Kidney capillary endothelial cell (primary cell): Measurements from ENCODE around the gene BCHE.

ENCODE experiments used
- DNase-seq: peaks from one replicate; pipeline ENCODE4 v3.0.0-alpha.2; 2018; ENCODE audit warnings: low spot score

Gene BCHE

DNA sequence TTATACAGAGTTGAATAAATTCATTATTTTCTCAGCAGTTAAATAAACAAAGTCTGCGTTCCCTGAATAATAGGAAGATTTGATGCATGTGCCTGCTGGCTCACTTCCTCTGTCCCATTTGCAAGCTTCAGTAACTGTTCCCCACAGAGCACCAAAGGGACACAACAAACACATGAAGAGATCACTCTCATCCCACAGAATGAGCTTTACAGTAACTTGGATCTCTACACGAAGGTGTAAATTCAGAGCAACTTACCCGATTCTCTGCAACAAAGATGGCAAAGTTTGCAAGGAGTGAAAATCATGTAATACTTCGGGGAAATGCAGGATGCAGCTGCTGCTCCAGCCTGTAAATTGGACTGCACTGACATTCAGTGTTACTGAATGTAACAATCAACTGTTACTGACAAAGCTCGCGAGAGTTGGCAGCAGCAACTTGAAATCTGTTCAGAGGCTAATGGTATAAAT lies at the start of gene BCHE:
BCHE (minus strand) TSS at position 366 of the 468 bp plus-strand sequence. CDS start 6,390 bp downstream, outside the sequence.
- DNase-seq, result peak; percentile 78

DNA sequence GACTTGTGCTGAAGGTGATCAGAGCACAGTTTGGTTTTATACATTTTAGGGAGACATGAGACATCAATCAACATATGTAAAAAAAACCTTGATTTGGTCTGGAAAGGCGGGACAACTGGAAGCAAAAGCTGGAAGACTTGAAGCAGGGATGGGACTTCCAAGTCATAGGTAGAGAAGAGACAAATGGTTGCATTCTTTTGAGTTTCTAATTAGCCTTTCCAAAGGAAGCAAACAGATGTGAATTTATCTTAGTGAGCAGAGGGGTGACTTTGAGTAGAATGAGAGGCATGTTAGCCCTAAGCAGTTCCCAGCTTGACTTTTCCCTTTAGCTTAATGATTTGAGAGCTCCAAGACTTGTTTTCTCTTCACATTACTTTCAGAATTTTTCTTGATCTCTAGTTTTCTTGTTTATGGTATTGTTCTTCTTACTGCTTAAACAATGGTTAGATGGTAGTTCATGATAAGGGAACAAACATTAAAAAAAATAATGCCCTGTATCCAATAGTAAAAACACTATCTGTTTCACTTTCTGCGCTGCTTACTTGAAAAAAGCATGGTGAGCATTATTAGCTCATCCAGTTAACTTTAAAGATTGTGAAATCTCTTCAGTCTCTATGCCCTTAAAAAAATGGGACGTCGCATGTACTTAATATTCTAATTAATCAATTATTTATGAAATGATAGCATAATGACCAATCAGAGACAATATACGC lies 48.5 kb upstream of the BCHE start:
- no peak for DNase-seq

DNA sequence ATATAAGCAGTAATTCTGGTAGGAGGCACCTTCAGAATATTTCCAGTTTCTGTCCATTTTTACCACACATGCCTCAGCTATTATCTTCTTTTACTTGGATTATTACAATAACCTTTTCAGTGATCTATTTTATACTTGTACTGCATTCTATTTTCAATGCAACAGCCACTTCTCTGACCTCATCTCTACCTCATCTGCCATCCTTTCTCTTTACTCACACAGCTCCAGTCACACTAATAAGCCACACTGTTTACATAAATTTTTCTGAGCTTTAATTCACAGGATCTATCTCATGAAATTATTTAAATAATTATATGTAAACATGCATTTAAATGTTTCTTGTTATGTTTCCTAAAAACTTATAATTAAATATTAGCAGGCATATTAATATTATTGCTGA lies 47.3 kb upstream of the BCHE start:
- DNase-seq, result no peak

DNA sequence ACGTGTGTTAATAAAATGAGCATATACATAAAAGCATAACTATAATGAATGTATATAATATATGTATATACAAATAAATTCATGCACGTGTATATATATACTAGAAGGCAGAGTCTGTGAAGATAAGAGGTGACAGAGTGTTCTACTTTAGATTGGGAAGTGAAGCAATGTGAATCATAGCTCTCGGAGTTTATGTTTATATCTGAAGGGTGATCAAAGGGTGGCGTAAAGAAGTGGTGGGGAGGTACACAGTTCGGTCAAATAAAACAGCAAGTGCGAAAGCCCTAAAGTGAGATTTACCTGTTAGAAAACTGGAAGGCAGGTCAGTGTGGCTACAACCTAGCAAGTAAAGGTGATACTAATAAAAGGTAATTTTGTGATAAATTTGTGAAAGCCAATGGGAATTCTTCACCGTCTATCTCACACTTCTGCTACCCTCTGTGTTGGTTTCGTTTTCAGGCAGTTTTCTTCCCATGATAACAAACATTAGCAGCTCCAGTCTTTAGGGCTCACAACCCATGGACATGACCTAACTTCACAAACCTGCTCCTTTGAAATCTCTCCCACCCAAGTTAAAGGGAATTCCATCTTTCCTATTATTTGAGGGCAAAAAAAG lies 46.7 kb upstream of the BCHE start:
- DNase-seq, result no peak

DNA sequence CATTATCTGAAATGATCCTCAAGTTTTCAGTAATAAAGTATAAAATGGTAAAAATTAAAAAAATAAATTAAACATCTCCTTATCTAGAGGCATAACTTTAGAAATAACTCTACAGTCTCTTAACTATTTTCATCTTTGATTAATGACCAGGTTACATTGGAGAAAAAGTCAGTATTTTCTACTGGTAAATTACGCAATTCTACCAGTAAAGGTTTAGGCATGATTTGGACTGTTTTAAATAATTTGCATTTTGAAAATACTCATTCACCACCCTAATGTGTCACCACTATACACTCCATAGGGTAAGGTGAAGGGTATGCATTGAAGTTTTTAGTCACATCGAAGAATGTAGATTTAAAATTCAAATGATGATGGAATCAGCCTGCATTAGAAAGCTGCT lies 45.9 kb upstream of the BCHE start:
- no peak for DNase-seq

DNA sequence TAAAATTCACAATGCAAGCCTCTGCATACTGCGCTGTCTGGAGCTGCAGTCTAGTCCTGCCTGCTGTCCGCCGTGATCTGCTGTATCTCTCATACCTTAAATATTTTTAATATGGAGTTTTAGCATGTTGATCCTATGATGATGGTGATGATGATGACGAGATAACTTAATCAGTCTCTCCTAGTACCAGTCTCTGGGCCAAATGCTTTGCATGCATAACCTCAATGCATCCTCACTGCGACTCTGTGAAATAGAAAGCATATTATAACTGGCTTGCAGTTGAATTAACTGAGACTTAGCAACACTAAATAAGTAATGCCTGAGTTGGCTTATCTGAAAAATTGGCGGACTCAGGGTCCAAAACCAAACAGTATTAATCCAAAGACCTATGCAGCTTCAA lies 38.4 kb upstream of the BCHE start:
- no peak for DNase-seq

DNA sequence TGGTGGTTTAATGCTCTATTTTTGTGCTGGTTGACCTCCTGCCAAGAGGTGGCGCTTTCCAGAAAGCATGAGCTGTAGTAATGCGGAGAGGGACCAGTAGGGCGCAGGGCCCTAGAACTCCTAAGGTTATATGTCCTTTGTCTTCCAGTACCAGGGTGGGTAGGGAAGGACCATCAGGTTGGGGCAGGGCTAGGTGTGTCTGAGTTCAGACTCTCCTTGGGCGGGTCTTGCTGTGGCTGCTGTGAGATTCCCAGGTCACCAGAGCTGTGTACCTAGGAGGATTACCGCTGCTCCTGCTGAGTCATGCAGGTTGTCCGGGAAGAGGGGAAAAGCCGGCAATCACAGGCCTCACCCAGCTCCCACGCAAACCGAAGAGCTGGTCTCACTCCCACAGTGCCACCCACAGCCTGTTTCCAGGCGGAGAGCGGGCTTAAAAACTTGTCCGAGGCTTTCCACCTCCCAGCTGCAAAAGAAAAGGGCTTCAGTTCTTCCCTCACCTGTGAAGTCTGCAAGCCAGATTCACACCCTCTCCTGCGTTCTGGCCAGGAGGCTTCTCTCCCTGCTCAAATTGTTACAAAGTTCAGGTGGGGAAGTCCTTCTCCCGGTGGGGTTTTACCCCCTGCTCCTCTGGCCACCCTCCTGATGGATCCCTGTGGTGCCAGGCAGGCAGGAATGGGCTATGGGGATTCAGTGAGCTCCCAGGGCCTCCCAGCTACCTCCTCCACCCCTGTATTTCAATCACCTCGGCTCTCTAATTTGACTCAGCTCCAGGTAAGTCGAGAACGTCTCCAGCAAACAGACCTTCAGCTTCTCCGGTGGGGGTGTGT lies 37.7 kb upstream of the BCHE start:
- no peak for DNase-seq

DNA sequence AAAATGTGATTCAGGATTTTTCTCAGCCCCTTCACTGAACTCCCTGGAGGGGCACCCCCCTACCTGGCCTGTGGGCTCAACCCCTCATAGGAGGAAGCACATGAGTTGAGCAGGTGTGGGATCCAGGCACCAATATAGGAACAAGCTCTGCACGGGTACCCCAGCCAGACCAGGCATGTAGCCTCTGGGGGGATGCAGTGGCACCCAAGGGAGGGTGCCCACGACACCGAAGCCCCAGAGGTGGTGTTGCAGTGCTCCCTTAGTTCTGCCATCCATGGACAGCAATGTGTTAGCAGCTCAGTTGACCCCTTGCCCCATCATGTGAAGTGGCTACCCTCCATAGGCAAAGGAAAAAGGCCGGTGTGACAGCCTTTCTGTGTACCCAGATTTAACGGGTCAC lies 30.9 kb upstream of the BCHE start:
- DNase-seq, result no peak

DNA sequence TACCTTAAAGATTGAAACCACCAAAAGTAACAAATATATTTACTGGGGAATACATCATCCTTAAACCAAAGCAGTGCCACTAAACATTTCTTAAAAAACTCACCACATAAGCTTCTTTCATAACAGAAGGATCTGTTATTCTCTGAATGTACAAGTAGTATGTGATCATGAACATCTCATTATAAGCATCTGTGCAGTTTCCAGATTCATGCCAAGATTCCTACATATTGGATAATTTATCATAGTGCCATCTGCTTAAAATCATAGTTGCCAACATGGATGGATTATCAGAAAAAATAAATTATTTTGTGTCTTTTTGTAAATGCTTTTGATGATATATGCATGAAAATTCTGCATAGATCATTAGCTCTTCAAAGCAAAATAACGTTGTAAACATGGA lies 21.8 kb upstream of the BCHE start:
- DNase-seq, result no peak

DNA sequence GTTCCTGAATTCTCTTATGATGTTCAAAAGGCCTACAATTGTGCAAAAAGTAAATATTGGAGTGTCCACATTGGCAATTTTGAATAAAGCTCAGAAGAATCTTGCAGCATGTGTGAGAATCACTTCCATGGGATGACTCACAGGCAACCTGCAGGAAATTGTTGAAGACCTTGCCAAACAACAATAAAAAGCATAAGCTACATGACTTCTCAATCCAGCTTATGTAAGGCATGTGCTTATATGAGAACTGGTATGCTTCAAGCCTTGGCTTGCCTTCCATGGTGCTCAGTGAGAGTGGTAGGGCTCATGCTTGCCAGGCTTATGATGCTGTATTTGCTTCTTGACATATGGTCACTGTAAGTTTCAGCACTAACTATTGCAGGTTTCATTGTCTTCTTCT lies 18.4 kb upstream of the BCHE start:
- peak; percentile 89 for DNase-seq

DNA sequence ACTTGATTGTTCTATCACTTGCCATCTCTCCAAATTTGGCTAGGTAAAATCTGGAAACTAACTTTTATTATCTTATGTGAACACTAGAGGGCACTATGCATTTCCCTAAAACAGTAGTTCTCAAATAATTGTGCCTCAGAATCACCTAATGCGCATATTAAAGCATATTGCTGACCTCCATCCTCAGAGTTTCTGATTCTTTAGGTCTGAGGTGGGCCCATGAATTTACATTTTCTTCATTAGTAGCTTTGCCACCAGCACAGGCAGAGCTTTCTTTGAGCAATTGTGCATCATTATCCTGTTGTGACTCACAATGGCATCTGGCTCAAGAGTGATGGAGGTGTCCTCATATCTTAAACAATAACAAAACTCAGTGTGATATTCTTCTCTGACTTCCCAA lies 17.5 kb upstream of the BCHE start:
- peak; percentile 74 for DNase-seq

DNA sequence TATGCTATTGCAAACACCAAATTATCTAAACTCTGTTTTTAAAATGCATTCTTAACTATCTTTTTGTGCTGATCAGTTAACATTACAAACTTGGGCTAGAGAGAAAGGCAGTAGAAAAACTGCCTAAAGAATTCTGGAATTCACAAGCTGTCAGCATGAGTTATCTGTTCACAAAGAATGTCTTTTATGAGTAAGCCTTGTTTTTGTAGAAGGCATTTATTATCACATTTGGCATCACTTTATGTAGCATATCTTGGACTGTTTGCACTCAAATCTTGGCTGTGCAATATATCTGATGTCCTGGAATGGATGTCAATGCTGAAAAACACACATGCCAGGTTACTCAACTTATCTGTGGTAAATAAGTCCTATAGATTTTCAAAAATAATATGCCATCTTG lies 15.5 kb upstream of the BCHE start:
- peak; percentile 7 for DNase-seq

DNA sequence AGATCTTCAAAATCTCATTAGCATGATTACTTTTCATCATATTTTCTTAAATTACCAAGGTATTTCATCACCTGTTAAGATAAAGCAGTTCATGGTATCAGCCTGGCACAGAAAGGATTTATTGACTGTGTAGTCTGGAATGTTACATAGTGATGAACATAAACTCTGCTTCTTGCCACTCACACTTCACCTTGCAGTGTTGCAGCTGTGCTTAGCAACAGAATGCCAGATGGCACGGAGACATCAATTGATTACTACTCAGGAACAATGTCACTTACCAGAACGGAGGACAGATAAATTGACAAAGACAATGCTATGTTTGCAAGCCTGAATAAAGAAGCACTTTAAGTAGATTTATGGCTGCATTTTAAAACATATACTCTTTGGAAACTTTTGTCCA lies 15.0 kb upstream of the BCHE start:
- DNase-seq, result no peak

DNA sequence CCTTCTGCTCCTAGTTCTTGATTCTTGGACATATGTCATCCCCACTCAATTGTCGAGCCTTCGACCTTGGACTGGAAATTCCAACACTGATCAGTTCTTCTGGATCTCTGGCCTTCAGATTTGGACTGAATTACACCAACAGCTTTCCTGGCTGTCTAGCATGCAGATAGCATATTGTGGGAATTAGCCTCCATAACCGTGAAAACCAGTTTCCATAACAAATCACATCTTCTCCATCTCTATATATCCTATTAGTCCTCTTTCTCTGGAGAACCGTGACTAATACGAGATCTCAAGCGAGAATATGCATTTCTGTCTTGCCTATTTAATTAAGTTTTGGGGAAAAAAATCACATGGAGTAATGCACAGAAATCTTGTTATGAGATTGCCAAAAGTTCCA lies 8.8 kb upstream of the BCHE start:
- no peak for DNase-seq

DNA sequence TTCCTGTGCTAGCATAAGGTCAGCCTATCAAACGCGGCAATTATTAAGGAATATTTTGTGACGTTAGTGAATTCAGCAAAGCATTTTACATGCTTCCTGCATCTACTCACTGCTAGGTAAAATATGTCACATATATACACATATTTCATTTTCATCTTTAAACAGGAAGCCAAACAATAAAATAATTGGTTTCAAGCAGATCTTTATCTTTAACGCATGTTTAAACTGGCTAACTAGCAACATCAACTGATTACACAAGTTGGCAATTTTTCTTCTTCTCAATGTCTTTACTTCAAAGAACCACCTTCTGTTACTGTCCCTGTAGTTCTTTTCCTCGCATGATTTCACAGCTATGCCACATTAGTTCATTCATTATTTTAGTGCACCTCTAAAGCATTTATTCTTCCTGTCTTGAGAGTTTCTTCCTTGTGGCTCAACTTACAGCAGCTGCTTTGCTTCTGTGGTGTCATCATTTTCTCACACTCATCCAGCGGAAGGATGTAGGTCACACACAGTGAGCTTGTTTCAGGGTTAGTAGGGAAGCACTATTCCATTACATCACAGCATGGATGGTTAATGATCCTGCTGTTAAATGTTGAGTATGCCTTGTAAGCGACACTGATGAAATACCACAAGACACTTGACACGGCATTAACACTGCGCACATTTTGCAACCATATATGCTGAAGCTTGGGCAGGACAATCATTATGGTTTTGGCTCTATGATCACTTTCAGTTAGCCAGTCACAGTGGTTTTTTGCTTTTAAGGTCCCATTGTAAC lies 2.3 kb upstream of the BCHE start:
- DNase-seq, result no peak

DNA sequence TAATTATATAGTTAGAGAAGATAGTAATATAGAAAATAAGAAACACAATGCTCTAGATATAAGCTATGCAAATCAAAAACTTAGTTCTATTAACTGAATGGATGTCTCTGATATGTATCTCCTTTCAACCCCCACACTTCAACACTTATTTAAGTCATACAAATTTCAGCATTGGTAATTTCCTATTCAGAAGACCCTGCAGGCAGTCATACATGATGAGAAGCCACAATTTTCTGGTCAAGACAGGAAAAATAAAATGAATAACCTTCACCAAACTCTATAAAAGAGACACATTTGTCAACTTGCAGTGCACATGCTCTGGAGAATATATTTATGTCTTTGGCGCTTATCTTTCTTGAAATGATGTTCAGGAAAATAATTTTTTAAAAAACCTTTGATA lies 578 bp upstream of the BCHE start:
- no peak for DNase-seq

DNA sequence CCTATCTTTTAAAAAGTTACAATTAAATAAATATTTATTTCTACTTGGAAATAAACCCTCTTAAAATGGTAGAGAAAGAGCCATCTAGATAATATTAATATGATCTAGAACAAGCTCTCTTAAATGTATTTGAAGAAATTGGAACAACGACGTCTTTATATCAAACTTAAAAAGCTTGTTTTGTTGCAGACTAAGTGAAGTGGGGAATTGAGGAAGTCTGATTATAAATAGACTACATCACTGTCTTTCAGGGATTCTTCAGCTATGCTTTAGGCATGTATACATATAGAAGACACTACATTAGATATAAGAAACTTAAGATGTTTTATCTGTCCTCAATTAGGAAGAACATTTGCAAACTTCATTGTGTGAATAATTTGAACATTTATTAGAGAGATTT lies 1.8 kb downstream of the BCHE start:
- DNase-seq, result no peak

DNA sequence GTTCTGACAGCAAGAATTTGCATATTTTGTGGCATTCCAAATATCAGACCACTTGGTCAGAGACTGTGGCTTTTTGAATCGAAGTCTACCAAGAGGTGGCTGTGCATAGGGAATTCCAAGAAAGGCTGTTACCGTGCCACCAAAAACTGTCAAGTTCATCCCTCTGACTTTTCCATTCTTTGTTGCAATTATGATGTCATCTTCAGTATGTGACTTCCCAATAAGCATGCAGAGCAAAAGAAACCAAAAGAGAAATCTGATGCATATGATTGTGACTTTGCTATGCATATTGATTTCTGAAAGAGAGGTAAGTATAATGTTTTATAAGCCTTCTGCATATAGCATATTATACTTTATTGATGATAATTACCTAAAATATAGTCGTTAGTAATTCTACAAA lies 6.5 kb downstream of the BCHE start:
- DNase-seq, result no peak

DNA sequence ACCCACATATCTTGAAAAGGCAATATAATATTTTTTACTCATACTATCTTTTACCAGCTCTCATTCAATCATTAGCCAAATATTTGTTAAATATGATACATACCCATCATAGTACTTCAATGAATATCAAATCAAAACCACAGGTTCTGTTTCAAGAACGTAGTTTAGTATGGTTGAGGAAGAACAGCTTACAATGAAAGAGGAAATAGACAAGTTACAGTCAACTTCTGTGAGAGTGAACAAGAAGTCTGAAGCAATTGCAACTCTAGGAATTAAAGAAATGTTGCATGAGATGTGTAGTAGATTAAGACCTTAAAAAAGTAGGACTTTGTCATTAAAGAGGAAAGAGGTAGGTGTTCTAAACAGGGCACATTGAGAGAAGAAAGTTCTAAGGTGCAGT lies 9.3 kb downstream of the BCHE start:
- no peak for DNase-seq

DNA sequence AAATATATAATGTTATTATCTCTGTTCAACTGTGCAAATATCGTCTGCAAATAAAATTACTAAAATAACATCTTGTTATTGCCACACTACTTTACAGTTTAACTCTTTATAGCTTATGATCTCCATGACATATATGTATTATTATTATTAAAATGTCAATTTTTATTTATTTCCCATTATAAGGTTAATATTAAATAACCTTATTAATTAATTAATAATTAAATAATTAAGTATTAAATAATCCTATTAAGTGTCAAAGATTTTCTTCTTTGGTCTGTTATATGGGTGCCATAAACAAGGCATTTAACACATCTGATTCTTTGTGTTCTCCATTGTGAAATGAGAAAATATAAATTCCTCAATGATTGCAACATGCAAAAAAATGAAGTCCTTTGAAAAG lies 10.0 kb downstream of the BCHE start:
- DNase-seq, result no peak

DNA sequence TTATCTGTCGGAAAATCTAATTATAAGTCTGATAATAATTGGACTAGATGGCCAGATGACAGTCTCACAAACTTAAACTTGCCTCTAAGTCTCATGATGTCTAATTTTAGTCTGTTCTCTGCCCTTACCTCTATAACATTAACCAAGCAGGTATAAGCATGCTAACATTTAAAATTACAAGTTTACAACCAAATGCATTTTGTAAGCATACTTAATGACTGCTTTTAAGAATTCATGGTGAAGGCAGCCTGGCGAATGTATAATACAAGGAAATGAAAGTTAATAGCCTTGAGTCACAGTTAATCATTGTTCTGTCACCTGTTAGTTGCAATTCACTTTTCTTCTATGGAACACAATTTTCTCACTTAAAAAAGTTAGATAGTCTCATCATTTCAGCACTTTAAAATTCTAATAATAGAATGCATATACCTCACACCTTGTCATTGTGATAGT lies 16.5 kb downstream of the BCHE start:
- DNase-seq, result no peak

DNA sequence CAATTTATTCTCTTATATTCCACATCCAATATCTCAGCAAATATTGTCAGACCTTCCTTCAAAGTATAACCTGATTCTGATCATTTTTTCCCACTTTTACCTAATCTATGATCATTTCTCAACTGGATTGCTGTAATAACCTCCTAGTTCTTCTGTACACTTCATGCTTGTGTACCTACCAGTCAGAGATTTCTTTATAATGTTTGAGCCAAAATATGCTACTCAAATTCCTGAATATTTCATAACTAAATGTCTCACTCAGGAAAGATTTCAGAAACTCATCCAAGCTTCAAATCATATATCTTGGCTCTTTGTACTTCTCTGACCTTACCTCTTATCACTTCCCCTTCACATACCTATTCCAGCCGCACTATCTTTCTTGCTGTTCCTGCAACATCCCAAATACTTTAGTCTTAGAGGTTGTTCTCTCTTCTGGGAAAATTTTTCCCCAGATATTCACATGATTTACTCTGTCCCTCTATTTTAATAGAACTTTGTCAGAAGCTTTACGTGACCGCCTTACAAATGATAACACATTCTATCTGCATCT lies 20.0 kb downstream of the BCHE start:
- no peak for DNase-seq
